Measurements from ENCODE around the gene TAX1BP1.

DNA sequence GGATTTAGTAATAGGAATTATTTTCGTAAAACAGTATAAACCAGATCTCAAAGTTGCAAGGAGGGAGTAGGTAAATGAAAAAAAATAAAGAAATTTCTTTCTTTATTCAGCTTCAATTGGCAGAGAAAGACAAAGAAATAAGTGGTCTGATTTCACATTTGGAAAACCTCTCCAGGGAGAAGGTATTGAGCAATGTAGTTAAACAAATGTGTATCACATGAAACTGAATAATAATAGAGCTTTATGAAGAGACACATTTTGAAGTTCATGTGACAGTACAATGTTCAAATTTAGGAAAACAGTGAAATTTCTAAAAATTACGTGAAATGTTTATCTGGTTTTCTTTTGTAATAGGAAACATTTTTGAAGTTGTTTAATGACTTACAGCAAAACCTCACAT lies 63.0 kb downstream of the TAX1BP1 start:
- TF ChIP-seq, protein P1, sequence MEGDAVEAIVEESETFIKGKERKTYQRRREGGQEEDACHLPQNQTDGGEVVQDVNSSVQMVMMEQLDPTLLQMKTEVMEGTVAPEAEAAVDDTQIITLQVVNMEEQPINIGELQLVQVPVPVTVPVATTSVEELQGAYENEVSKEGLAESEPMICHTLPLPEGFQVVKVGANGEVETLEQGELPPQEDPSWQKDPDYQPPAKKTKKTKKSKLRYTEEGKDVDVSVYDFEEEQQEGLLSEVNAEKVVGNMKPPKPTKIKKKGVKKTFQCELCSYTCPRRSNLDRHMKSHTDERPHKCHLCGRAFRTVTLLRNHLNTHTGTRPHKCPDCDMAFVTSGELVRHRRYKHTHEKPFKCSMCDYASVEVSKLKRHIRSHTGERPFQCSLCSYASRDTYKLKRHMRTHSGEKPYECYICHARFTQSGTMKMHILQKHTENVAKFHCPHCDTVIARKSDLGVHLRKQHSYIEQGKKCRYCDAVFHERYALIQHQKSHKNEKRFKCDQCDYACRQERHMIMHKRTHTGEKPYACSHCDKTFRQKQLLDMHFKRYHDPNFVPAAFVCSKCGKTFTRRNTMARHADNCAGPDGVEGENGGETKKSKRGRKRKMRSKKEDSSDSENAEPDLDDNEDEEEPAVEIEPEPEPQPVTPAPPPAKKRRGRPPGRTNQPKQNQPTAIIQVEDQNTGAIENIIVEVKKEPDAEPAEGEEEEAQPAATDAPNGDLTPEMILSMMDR (conservative IDR thresholded peaks at IDR 0.05; ENCODE audit: low read depth in 2 of 2) = no peak
- no peak for TF ChIP-seq POLR2AphosphoS5 (IDR thresholded peaks at IDR 0.05; ENCODE audit: low read depth)
- no peak for TF ChIP-seq EZH2 (IDR thresholded peaks at IDR 0.05; ENCODE audit: low read depth, unreplicated experiment)
